ENCODE measurements around the gene ARHGEF38.

GRCh38 chr4:105679186-105679585 lies 126.8 kb downstream of the ARHGEF38 start:
- TF ChIP-seq EP300 (IDR thresholded peaks at IDR 0.05; ENCODE audit: borderline replicate concordance): no peak
- TF ChIP-seq, protein P1, sequence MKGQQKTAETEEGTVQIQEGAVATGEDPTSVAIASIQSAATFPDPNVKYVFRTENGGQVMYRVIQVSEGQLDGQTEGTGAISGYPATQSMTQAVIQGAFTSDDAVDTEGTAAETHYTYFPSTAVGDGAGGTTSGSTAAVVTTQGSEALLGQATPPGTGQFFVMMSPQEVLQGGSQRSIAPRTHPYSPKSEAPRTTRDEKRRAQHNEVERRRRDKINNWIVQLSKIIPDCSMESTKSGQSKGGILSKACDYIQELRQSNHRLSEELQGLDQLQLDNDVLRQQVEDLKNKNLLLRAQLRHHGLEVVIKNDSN (IDR thresholded peaks at IDR 0.05): no peak
- TF ChIP-seq RAD21 (IDR thresholded peaks at IDR 0.05; ENCODE audit: low read depth): no peak
- no peak for TF ChIP-seq CREB1 (IDR thresholded peaks at IDR 0.05; ENCODE audit: low read depth)
- no peak for TF ChIP-seq TAF1 (IDR thresholded peaks at IDR 0.05; ENCODE audit: low read depth)
- no peak for TF ChIP-seq YY1 (IDR thresholded peaks at IDR 0.05; ENCODE audit: low read depth)
- no peak for TF ChIP-seq REST (IDR thresholded peaks at IDR 0.05; ENCODE audit: low read depth)
- no peak for TF ChIP-seq FOXM1 (IDR thresholded peaks at IDR 0.05; ENCODE audit: borderline replicate concordance, low read depth)
- peak; percentile 45; the same call in 1 of the 2 replicates for TF ChIP-seq NFIC (IDR thresholded peaks at IDR 0.05)
- TF ChIP-seq CEBPB (IDR thresholded peaks at IDR 0.05): no peak
